HCT116 (cell line): ENCODE measurements around the gene INPPL1.

Source experiments
- CTCF ChIP-seq, 3 experiments: fragments of 200-600 bp in 1 of 3; sonication (generic) in 1 of 3; IDR thresholded peaks in 2 of 3; conservative IDR thresholded peaks in 1 of 3; 2 replicates each; pipeline ENCODE4 v1.5.1; 2012 to 2017; ENCODE audit warnings: low read depth in 2 of 3, low read length in 2 of 3, antibody characterized with exemption in 1 of 3, borderline replicate concordance in 1 of 3, control low read depth in 1 of 3, mild to moderate bottlenecking in 1 of 3, mixed read lengths in 1 of 3, mixed run types in 1 of 3, moderate library complexity in 1 of 3; ENCODE audit not compliant: insufficient read depth in 1 of 3
- EZH2 ChIP-seq: fragments of 200-600 bp; sonication (generic); IDR thresholded peaks from 2 replicates; pipeline ENCODE4 v1.6.1; 2017; ENCODE audit warnings: antibody characterized with exemption, mixed run types
- EZH2phosphoT487 ChIP-seq: fragments of 200-600 bp; IDR thresholded peaks from 2 replicates; pipeline ENCODE4 v1.6.1; 2018; ENCODE audit warnings: antibody characterized with exemption, borderline replicate concordance
- MAX ChIP-seq: IDR thresholded peaks from 2 replicates; pipeline ENCODE4 v1.6.1; 2012
- POLR2A ChIP-seq: IDR thresholded peaks from 2 replicates; pipeline ENCODE4 v1.7.0; 2011; ENCODE audit warnings: borderline replicate concordance; ENCODE audit not compliant: insufficient read depth, insufficient read length; ENCODE audit errors: extremely low read depth
- POLR2AphosphoS5 ChIP-seq: IDR thresholded peaks from 2 replicates; pipeline ENCODE4 v1.6.1; 2011; ENCODE audit warnings: mild to moderate bottlenecking, low read depth, low read length, moderate library complexity
- REST ChIP-seq: IDR thresholded peaks from 2 replicates; pipeline ENCODE4 v1.6.1; 2012; ENCODE audit warnings: low read depth
- ZFX ChIP-seq: fragments of 450-650 bp; IDR thresholded peaks from 2 replicates; pipeline ENCODE4 v1.6.1; 2017

- TF ChIP-seq CTCF (IDR thresholded peaks at IDR 0.05 in 2 of 3, conservative IDR thresholded peaks at IDR 0.05 in 1 of 3; ENCODE audit: borderline replicate concordance in 1 of 3, insufficient read depth in 1 of 3, low read depth in 2 of 3, low read length in 2 of 3) (no peak), POLR2A (no peak), EZH2 (no peak), REST (no peak), POLR2AphosphoS5 (no peak), ZFX (no peak), MAX (no peak), EZH2phosphoT487 (no peak)
Measured at GRCh38 chr11:72236774-72237111, 12.2 kb downstream of the INPPL1 start.
